Mesenchymal stem cell (in vitro differentiated cells and primary cell): ENCODE data around the gene SP3.

Source experiments
- DNase-seq: peaks from one replicate; pipeline ENCODE4 v3.0.0-alpha.2; 2013
- H2AFZ ChIP-seq: one replicate; pipeline ENCODE4 v1.6.1; 2013; ENCODE audit warnings: low read depth, mild to moderate bottlenecking, control low read depth, inconsistent platforms, low read length, moderate library complexity
- H2AK5ac ChIP-seq: 2 replicates; pipeline ENCODE4 v1.6.1; 2013; ENCODE audit warnings: low read length, moderate library complexity, mild to moderate bottlenecking, inconsistent platforms; ENCODE audit not compliant: severe bottlenecking
- H2BK120ac ChIP-seq: one replicate; pipeline ENCODE4 v1.6.1; 2013; ENCODE audit warnings: low read depth, mild to moderate bottlenecking, inconsistent platforms, low read length, moderate library complexity
- H2BK12ac ChIP-seq, 2 experiments: one replicate each; pipeline ENCODE4 v1.6.1; 2013; ENCODE audit warnings: inconsistent platforms in 2 of 2, low read length in 2 of 2, mild to moderate bottlenecking in 2 of 2, moderate library complexity in 2 of 2, control low read depth in 1 of 2
- H2BK15ac ChIP-seq: one replicate; pipeline ENCODE4 v1.6.1; 2013; ENCODE audit warnings: mild to moderate bottlenecking, low read depth, inconsistent platforms; ENCODE audit not compliant: poor library complexity, severe bottlenecking
- H2BK5ac ChIP-seq: 2 replicates; pipeline ENCODE4 v1.6.1; 2013; ENCODE audit warnings: low read depth, mild to moderate bottlenecking, low read length, control low read depth, inconsistent platforms; ENCODE audit not compliant: poor library complexity, severe bottlenecking
- H3K14ac ChIP-seq, 2 experiments: one replicate each; pipeline ENCODE4 v1.6.1; 2013; ENCODE audit warnings: inconsistent platforms in 2 of 2, low read length in 2 of 2, control low read depth in 1 of 2, mild to moderate bottlenecking in 1 of 2, moderate library complexity in 1 of 2
- H3K18ac ChIP-seq, 2 experiments: one replicate each; pipeline ENCODE4 v1.6.1; 2013; ENCODE audit warnings: inconsistent platforms in 2 of 2, low read length in 2 of 2, control low read depth in 1 of 2, low read depth in 1 of 2, mild to moderate bottlenecking in 1 of 2
- H3K23ac ChIP-seq, 2 experiments: one replicate each; pipeline ENCODE4 v1.6.1; 2013; ENCODE audit warnings: inconsistent platforms in 2 of 2, low read length in 2 of 2, mild to moderate bottlenecking in 2 of 2, moderate library complexity in 2 of 2, control low read depth in 1 of 2
- H3K27ac ChIP-seq: 2 replicates; pipeline ENCODE4 v1.5.1; 2013; ENCODE audit warnings: mild to moderate bottlenecking, moderate library complexity, low read length, control low read depth, inconsistent platforms; ENCODE audit not compliant: poor library complexity, severe bottlenecking
- H3K27me3 ChIP-seq, 2 experiments: 2 replicates each; pipeline versions ENCODE4 v1.6.1 to v1.7.0; 2013; ENCODE audit warnings: low read length in 2 of 2, mild to moderate bottlenecking in 2 of 2, moderate library complexity in 2 of 2, control low read depth in 1 of 2, inconsistent platforms in 1 of 2; ENCODE audit not compliant: control insufficient read depth in 1 of 2, insufficient read depth in 1 of 2
- H3K36me3 ChIP-seq, 2 experiments: 2 replicates each; pipeline versions ENCODE4 v1.6.1 to v1.7.0; 2013; ENCODE audit warnings: low read length in 2 of 2, control low read depth in 1 of 2, inconsistent platforms in 1 of 2, low read depth in 1 of 2, mild to moderate bottlenecking in 1 of 2; ENCODE audit not compliant: insufficient read depth in 2 of 2, control insufficient read depth in 1 of 2
- H3K4ac ChIP-seq, 2 experiments: one replicate each; pipeline ENCODE4 v1.6.1; 2013; ENCODE audit warnings: inconsistent platforms in 2 of 2, low read length in 2 of 2, mild to moderate bottlenecking in 2 of 2, moderate library complexity in 2 of 2, control low read depth in 1 of 2, low read depth in 1 of 2
- H3K4me1 ChIP-seq: 2 replicates; pipeline ENCODE4 v1.6.1; 2013; ENCODE audit warnings: low read depth, low read length, control low read depth; ENCODE audit not compliant: control insufficient read depth, insufficient read depth
- H3K4me2 ChIP-seq: 2 replicates; pipeline ENCODE4 v1.6.1; 2013; ENCODE audit warnings: low read length, mild to moderate bottlenecking, inconsistent platforms; ENCODE audit not compliant: poor library complexity, severe bottlenecking
- H3K4me3 ChIP-seq, 2 experiments: 2 replicates each; pipeline versions ENCODE4 v1.5.1 to v1.7.0; 2013; ENCODE audit warnings: low read length in 2 of 2, mild to moderate bottlenecking in 2 of 2, control low read depth in 1 of 2, low read depth in 1 of 2; ENCODE audit not compliant: insufficient read depth in 1 of 2
- H3K79me1 ChIP-seq: replicated peaks from 2 replicates; pipeline ENCODE4 v1.6.1; 2013; ENCODE audit warnings: mild to moderate bottlenecking, control low read depth, low read length, inconsistent platforms; ENCODE audit not compliant: poor library complexity, severe bottlenecking
- H3K9ac ChIP-seq: 2 replicates; pipeline ENCODE4 v1.7.0; 2013; ENCODE audit warnings: mild to moderate bottlenecking, low read length, moderate library complexity
- H3K9me3 ChIP-seq: 2 replicates; pipeline ENCODE4 v1.7.0; 2013; ENCODE audit warnings: mild to moderate bottlenecking, low read length; ENCODE audit not compliant: control insufficient read depth
- H4K8ac ChIP-seq: one replicate; pipeline ENCODE4 v1.6.1; 2013; ENCODE audit warnings: inconsistent platforms, mild to moderate bottlenecking, low read length, moderate library complexity
- H4K91ac ChIP-seq: one replicate; pipeline ENCODE4 v1.6.1; 2013; ENCODE audit warnings: mild to moderate bottlenecking, low read length, inconsistent platforms
- WGBS: methylation state at CpG from one replicate; pipeline ENCODE4 v1.1.7; 2013; ENCODE audit warnings: mixed read lengths; 5-methylcytosine and 5-hydroxymethylcytosine counted together

SP3 gene

GRCh38 chr2:173968551-173968950 is 3.4 kb upstream of the SP3 start:
- WGBS = 99% methylated on average over 4 of the region's 6 CpGs
- H3K27me3 ChIP-seq = no peaks in the 10 kb centered on the region

GRCh38 chr2:173966274-173967098 is 1.3 kb upstream of the SP3 start:
- Histone ChIP-seq H3K4me1 (no peaks in the 10 kb centered on the region), H3K4me3 (peak overlapping the region in 1 of 2 experiments; percentile 90), H4K91ac (no peak overlapping the region), H2BK5ac (peak overlapping the region; percentile 61), H3K14ac (no peak overlapping the region), H2BK15ac (no peak overlapping the region), H2AK5ac (peak overlapping the region; percentile 23), H3K4ac (peak overlapping the region in 1 of 2 experiments; percentile 6), H3K9me3 (no peaks in the 10 kb centered on the region), H2BK120ac (no peak overlapping the region), H3K79me1 (no peaks in the 10 kb centered on the region), H3K18ac (no peak overlapping the region), H3K27me3 (no peaks in the 10 kb centered on the region), H3K9ac (peak overlapping the region; percentile 98), H3K4me2 (peak overlapping the region; percentile 85), H2AFZ (no peak overlapping the region), H3K27ac (peak overlapping the region; percentile 99), H4K8ac (no peak overlapping the region), H3K36me3 (peaks cover 0 to 5% of the 10 kb centered on the region in 2 experiments), H2BK12ac (no peak overlapping the region), H3K23ac (no peak overlapping the region)
- no peak for DNase-seq
- whole genome bisulfite sequencing = 100% methylated on average over 2 of the region's 8 CpGs

More at GRCh38 chr2:173968551-173968950, 3.4 kb upstream of the SP3 start:
- H3K23ac ChIP-seq = no peak overlapping the region
- no peaks in the 10 kb centered on the region for H3K79me1 ChIP-seq
- H3K4me2 ChIP-seq = no peak overlapping the region
- no peak overlapping the region for H2AK5ac ChIP-seq
- H3K9me3 ChIP-seq = no peaks in the 10 kb centered on the region
- no peak overlapping the region for H2BK15ac ChIP-seq
- H3K4ac ChIP-seq = no peak overlapping the region
- H3K27ac ChIP-seq = no peak overlapping the region
- no peak overlapping the region for H3K4me3 ChIP-seq
- H3K18ac ChIP-seq = no peak overlapping the region
- no peak for DNase-seq
- no peak overlapping the region for H4K91ac ChIP-seq
- peaks cover 0 to 5% of the 10 kb centered on the region in 2 experiments for H3K36me3 ChIP-seq
- H4K8ac ChIP-seq = no peak overlapping the region
- H3K4me1 ChIP-seq = peaks cover 5% of the 10 kb centered on the region
- no peak overlapping the region for H2AFZ ChIP-seq
- H3K9ac ChIP-seq = no peak overlapping the region
- H2BK120ac ChIP-seq = no peak overlapping the region
- no peak overlapping the region for H3K14ac ChIP-seq
- no peak overlapping the region for H2BK5ac ChIP-seq
- no peak overlapping the region for H2BK12ac ChIP-seq

- Histone ChIP-seq H3K18ac (peak overlapping the region; percentile 100), H3K27ac (peak overlapping the region; percentile 94), H2BK120ac (peak overlapping the region; percentile 96), H2BK12ac (peak overlapping the region in 1 of 2 experiments; percentile 63), H4K8ac (peak overlapping the region; percentile 100), H3K9ac (peak overlapping the region; percentile 98), H2BK15ac (peak overlapping the region; percentile 92), H3K4ac (peak overlapping the region; percentile 100), H3K27me3 (no peaks in the 10 kb centered on the region), H2BK5ac (peak overlapping the region; percentile 99), H2AFZ (peak overlapping the region; percentile 56), H3K14ac (peak overlapping the region; percentile 77 to 100), H3K9me3 (peaks cover 5% of the 10 kb centered on the region), H3K36me3 (peaks cover 0 to 18% of the 10 kb centered on the region in 2 experiments), H3K4me1 (no peaks in the 10 kb centered on the region), H2AK5ac (peak overlapping the region; percentile 48), H3K4me2 (peak overlapping the region; percentile 58), H3K4me3 (peak overlapping the region; percentile 90 to 99), H3K23ac (peak overlapping the region; percentile 100), H4K91ac (peak overlapping the region; percentile 100), H3K79me1 (no peaks in the 10 kb centered on the region)
- WGBS = under 1% methylated on average over 35 of the region's 84 CpGs
- DNase-seq = peak; percentile 89
Measured at GRCh38 chr2:173964565-173965371, 405 bp downstream of the SP3 start.
